ENCODE data around the gene TCAP.

The TCAP gene

GRCh38 chr17:39655105-39655504 lies 10.0 kb upstream of the TCAP start:
- H3K27me3 ChIP-seq (ENCODE audit: insufficient read depth, low read depth, severe bottlenecking): no peaks in the 10 kb centered on the region
- H3K27ac ChIP-seq: no peak overlapping the region
- DNase-seq: no peak
- H3K4me3 ChIP-seq (ENCODE audit: low read depth, low read length): no peak overlapping the region
- H3K9me3 ChIP-seq (ENCODE audit: severe bottlenecking): no peaks in the 10 kb centered on the region
- peaks cover 52% of the 10 kb centered on the region for H3K36me3 ChIP-seq
- TF ChIP-seq CTCF (IDR thresholded peaks at IDR 0.05; ENCODE audit: low read depth, low read length): no peak

- Histone ChIP-seq H3K27ac (no peak overlapping the region), H3K27me3 (ENCODE audit: insufficient read depth, low read depth, severe bottlenecking) (no peaks in the 10 kb centered on the region), H3K9me3 (ENCODE audit: severe bottlenecking) (no peaks in the 10 kb centered on the region), H3K36me3 (peaks cover 76% of the 10 kb centered on the region), H3K4me3 (ENCODE audit: low read depth, low read length) (no peak overlapping the region)
- no peak for TF ChIP-seq CTCF (IDR thresholded peaks at IDR 0.05; ENCODE audit: low read depth, low read length)
- no peak for DNase-seq
Measured at GRCh38 chr17:39658346-39658745, 6.8 kb upstream of the TCAP start.

GRCh38 chr17:39658760-39659159 lies 6.4 kb upstream of the TCAP start:
- H3K9me3 ChIP-seq (ENCODE audit: severe bottlenecking): no peaks in the 10 kb centered on the region
- no peak for TF ChIP-seq CTCF (IDR thresholded peaks at IDR 0.05; ENCODE audit: low read depth, low read length)
- no peak for DNase-seq

GRCh38 chr17:39659279-39660010 lies 5.7 kb upstream of the TCAP start:
- Histone ChIP-seq H3K27ac (peak overlapping the region; percentile 81), H3K9me3 (ENCODE audit: severe bottlenecking) (no peaks in the 10 kb centered on the region), H3K27me3 (ENCODE audit: insufficient read depth, low read depth, severe bottlenecking) (no peaks in the 10 kb centered on the region), H3K36me3 (peaks cover 67% of the 10 kb centered on the region), H3K4me3 (ENCODE audit: low read depth, low read length) (no peak overlapping the region)
- DNase-seq: no peak
- TF ChIP-seq CTCF (IDR thresholded peaks at IDR 0.05; ENCODE audit: low read depth, low read length): no peak

More at GRCh38 chr17:39658760-39659159, 6.4 kb upstream of the TCAP start:
- no peak overlapping the region for H3K4me3 ChIP-seq (ENCODE audit: low read depth, low read length)
- peaks cover 72% of the 10 kb centered on the region for H3K36me3 ChIP-seq
- H3K27me3 ChIP-seq (ENCODE audit: insufficient read depth, low read depth, severe bottlenecking): no peaks in the 10 kb centered on the region
- no peak overlapping the region for H3K27ac ChIP-seq

GRCh38 chr17:39660011-39660360 lies 5.2 kb upstream of the TCAP start:
- H3K9me3 ChIP-seq (ENCODE audit: severe bottlenecking): no peaks in the 10 kb centered on the region
- DNase-seq: no peak
- H3K27ac ChIP-seq: peak overlapping the region; percentile 81
- TF ChIP-seq CTCF (IDR thresholded peaks at IDR 0.05; ENCODE audit: low read depth, low read length): no peak
- no peaks in the 10 kb centered on the region for H3K27me3 ChIP-seq (ENCODE audit: insufficient read depth, low read depth, severe bottlenecking)
- H3K36me3 ChIP-seq: peaks cover 62% of the 10 kb centered on the region
- no peak overlapping the region for H3K4me3 ChIP-seq (ENCODE audit: low read depth, low read length)
